K562 (cell line): Measurements from ENCODE around the gene TMEM273. TPM values are rescaled to one million over a fixed set of nuclear protein-coding genes. Genes with fewer than 3 reads are reported as not detected.

ENCODE experiments used
- ARID2 ChIP-seq: fragments of 450-650 bp; IDR thresholded peaks from 2 replicates; pipeline ENCODE4 v1.6.1; 2017; ENCODE audit warnings: antibody characterized with exemption, mild to moderate bottlenecking
- CAMTA2 ChIP-seq: fragments of 250-450 bp; sonication (Bioruptor Pico); conservative IDR thresholded peaks from 2 replicates; pipeline ENCODE4 v1.5.1; 2022
- CBX3 ChIP-seq, 2 experiments: IDR thresholded peaks; 1 replicate in 1 of 2; 2 replicates in 1 of 2; pipeline ENCODE4 v1.6.1; 2012; ENCODE audit warnings: inconsistent platforms in 2 of 2, low read length in 2 of 2, borderline replicate concordance in 1 of 2, control low read depth in 1 of 2
- CXXC5 ChIP-seq: fragments of 250-450 bp; sonication (Bioruptor Pico); IDR thresholded peaks from 2 replicates; pipeline ENCODE4 v1.8.0; 2022; ENCODE audit warnings: inconsistent platforms, mild to moderate bottlenecking, moderate library complexity
- ETV5 ChIP-seq: sonication (generic); formaldehyde crosslinking; IDR thresholded peaks from 2 replicates; pipeline ENCODE4 v1.4.0; 2020; ENCODE audit warnings: low read depth, mild to moderate bottlenecking, missing genetic modification reagents
- GTF2A2 ChIP-seq: IDR thresholded peaks from 2 replicates; pipeline ENCODE4 v1.6.1; 2016; ENCODE audit warnings: mild to moderate bottlenecking, missing genetic modification characterization, missing compliant biosample characterization
- HCFC1 ChIP-seq: IDR thresholded peaks from 2 replicates; pipeline ENCODE4 v1.6.1; 2012; ENCODE audit warnings: low read depth, low read length, improper control_type of control experiment
- KDM5B ChIP-seq: fragments of 200-600 bp; sonication (generic); IDR thresholded peaks from 2 replicates; pipeline ENCODE4 v1.6.1; 2012; ENCODE audit warnings: low read depth, mild to moderate bottlenecking, moderate library complexity, low read length, control low read depth, inconsistent platforms; ENCODE audit not compliant: insufficient replicate concordance
- MTA3 ChIP-seq: fragments of 450-650 bp; formaldehyde crosslinking; IDR thresholded peaks from 2 replicates; pipeline ENCODE4 v1.6.1; 2017; ENCODE audit warnings: mild to moderate bottlenecking, borderline replicate concordance
- NCOA4 ChIP-seq: fragments of 450-650 bp; IDR thresholded peaks from 2 replicates; pipeline ENCODE4 v1.6.1; 2018; ENCODE audit warnings: mild to moderate bottlenecking; ENCODE audit not compliant: partially characterized antibody
- NR2C1 ChIP-seq, 2 experiments: fragments of 450-650 bp; IDR thresholded peaks; 2 replicates each; pipeline ENCODE4 v1.6.1; 2017; ENCODE audit warnings: mild to moderate bottlenecking in 2 of 2, antibody characterized with exemption in 1 of 2, inconsistent platforms in 1 of 2, missing compliant biosample characterization in 1 of 2, missing genetic modification characterization in 1 of 2
- RBM39 ChIP-seq: fragments of 200-400 bp; formaldehyde crosslinking; optimal IDR thresholded peaks from 2 replicates; pipeline ENCODE3; 2018; ENCODE audit warnings: low read depth, low read length
- RFX1 ChIP-seq: fragments of 450-650 bp; IDR thresholded peaks from 2 replicates; pipeline ENCODE4 v1.6.1; 2016; ENCODE audit warnings: mild to moderate bottlenecking, moderate library complexity
- SNRNP70 ChIP-seq: fragments of 200-400 bp; formaldehyde crosslinking; optimal IDR thresholded peaks from 2 replicates; pipeline ENCODE3; 2017; ENCODE audit warnings: low read depth, low read length
- SP1 ChIP-seq: sonication (generic); formaldehyde crosslinking; IDR thresholded peaks from 2 replicates; pipeline ENCODE4 v1.8.1; 2022; ENCODE audit warnings: mild to moderate bottlenecking, missing genetic modification reagents
- TAF1 ChIP-seq: IDR thresholded peaks from 2 replicates; pipeline ENCODE4 v1.6.1; 2011; ENCODE audit warnings: mild to moderate bottlenecking, low read length, moderate library complexity; ENCODE audit not compliant: insufficient read depth, control insufficient read depth, severe bottlenecking; ENCODE audit errors: extremely low read depth
- TBP ChIP-seq: optimal IDR thresholded peaks from 2 replicates; pipeline ENCODE3; 2011; ENCODE audit warnings: low read depth, low read length, improper control_type of control experiment
- TCF15 ChIP-seq: fragments of 250-450 bp; sonication (Bioruptor Pico); IDR thresholded peaks from 2 replicates; pipeline ENCODE4 v1.8.0; 2022; ENCODE audit warnings: moderate library complexity, mild to moderate bottlenecking, inconsistent platforms
- WHSC1 ChIP-seq: IDR thresholded peaks from one replicate; pipeline ENCODE4 v1.6.1; 2012; ENCODE audit warnings: low read length, control low read depth, inconsistent platforms
- ZBTB33 ChIP-seq: sonication (generic); formaldehyde crosslinking; IDR thresholded peaks from 2 replicates; pipeline ENCODE4 v1.8.1; 2023; ENCODE audit warnings: mild to moderate bottlenecking, missing genetic modification reagents
- ZFP30 ChIP-seq: fragments of 250-450 bp; sonication (Bioruptor Pico); IDR thresholded peaks from 2 replicates; pipeline ENCODE4 v1.8.0; 2022; ENCODE audit warnings: moderate library complexity, mild to moderate bottlenecking, inconsistent platforms, borderline replicate concordance
- ZNF57 ChIP-seq: fragments of 450-650 bp; formaldehyde crosslinking; IDR thresholded peaks from 2 replicates; pipeline ENCODE4 v1.4.0; 2020; ENCODE audit warnings: mild to moderate bottlenecking, moderate library complexity
- ZNF780A ChIP-seq: fragments of 250-450 bp; sonication (Bioruptor Pico); IDR thresholded peaks from 2 replicates; pipeline ENCODE4 v1.5.0; 2021; ENCODE audit warnings: mild to moderate bottlenecking
- polyA plus RNA-seq, 8 experiments: library from polyadenylated mRNA; depleted of rRNA in 4 of 8; stranded (reverse) in 5 of 8; unstranded in 3 of 8; fragments of >200 nt; fragmentation: Nextera tagmentation in 2 of 8; fragmentation: Illumina TruSeq in 1 of 8; extraction: Ambion mirVana in 2 of 8; extraction: Trizol in 1 of 8; gene quantifications; 2 replicates each; pipeline versions ENCODE4 v1.2.1 to v1.2.3, GENCODE V29; 2011 to 2014; ENCODE audit warnings: inconsistent platforms in 1 of 8, missing spikeins in 1 of 8
- total RNA-seq, 7 experiments: library from RNA; depleted of rRNA in 6 of 7; stranded (reverse); fragments of >200 nt in 6 of 7; fragmentation: Illumina TruSeq in 2 of 7; extraction: Trizol in 2 of 7; gene quantifications; 2 replicates each; pipeline versions ENCODE4 v1.2.1 to v1.2.3, GENCODE V29; 2011 to 2021; ENCODE audit warnings: low replicate concordance in 1 of 7

TMEM273 gene
- total and polyA plus RNA-seq, 9 of the 15 experiments (the other 6 are each of a cell fraction or from before 2014, with no cell fraction given), result 39.2 to 131 (median 95.6) TPM

DNA sequence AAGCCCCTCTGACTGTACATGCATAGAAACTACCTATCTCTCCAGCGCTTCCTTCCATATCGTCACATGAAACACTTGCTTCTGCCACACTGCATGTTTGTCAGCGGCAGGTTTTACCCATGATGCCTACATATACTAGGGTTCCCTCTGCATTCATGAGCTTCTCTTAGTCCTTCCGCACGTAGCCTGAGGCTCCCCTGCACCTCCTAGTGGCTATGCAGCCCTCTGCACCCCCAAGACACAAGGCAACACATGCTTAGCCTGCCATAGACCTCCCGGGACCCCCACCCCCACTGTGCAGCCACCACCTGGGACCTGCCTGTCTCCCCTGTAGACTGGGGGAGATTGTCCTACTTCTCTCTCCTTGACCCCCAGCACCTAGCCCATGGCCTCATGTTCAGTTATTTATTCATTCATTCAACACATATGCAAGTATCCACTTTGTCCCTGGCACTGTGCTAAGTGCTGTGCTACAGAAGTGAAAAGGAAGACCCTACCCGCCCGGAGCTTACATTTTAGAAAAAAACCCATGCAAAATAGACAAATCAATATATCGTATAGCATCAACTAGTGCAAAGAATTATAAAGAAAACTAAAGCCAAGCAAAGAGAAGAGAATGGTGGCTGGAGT, 23.5 kb downstream of the TMEM273 start (continued):
- peak; percentile 46 for TF ChIP-seq CXXC5 (CRISPR knock-in tag)
- no peak for TF ChIP-seq KDM5B
- peak; percentile 24 for TF ChIP-seq TBP
- TF ChIP-seq ZFP30 (CRISPR knock-in tag), result no peak
- TF ChIP-seq ZNF57 (CRISPR knock-in tag), result no peak
- 0 out of 2 replicates have a peak, but pooled peaks have one; percentile 36 for TF ChIP-seq CAMTA2 (CRISPR knock-in tag)
- TF ChIP-seq GTF2A2 (tag), result no peak
- peak; percentile 34; the same call in 1 of the 2 replicates for TF ChIP-seq HCFC1
- TF ChIP-seq TAF1, result no peak
- TF ChIP-seq SP1 (CRISPR knock-in tag), result no peak
- no peak for TF ChIP-seq ZNF780A
- TF ChIP-seq MTA3, result peak; percentile 19; the same call in 1 of the 2 replicates
- TF ChIP-seq TCF15 (CRISPR knock-in tag), result no peak
- TF ChIP-seq WHSC1, result peak; percentile 90
- no peak for TF ChIP-seq NR2C1 (IDR thresholded peaks at IDR 0.05)
- no peak for TF ChIP-seq NR2C1 (tag; IDR thresholded peaks at IDR 0.05)
- TF ChIP-seq ZBTB33, result no peak
- no peak for TF ChIP-seq RBM39
- peak in 1 of 2 experiments; percentile 14; a peak in 1 of 3 replicates for TF ChIP-seq CBX3 (IDR thresholded peaks at IDR 0.05; ENCODE audit: borderline replicate concordance in 1 of 2, low read length in 2 of 2)
- no peak for TF ChIP-seq RFX1
- TF ChIP-seq NCOA4, result no peak
- no peak for TF ChIP-seq ARID2
- no peak for TF ChIP-seq SNRNP70
- no peak for TF ChIP-seq ETV5 (CRISPR knock-in tag)
